Measurements from ENCODE around the gene ASH1L. TPM values are rescaled to one million over a fixed set of nuclear protein-coding genes. Genes with fewer than 3 reads are reported as not detected.
A peak's percentile ranks its signal among the peaks of the same experiment; 100 is the strongest.
"Not testable (repeated sequence)": the region's sequence is repeated elsewhere in the genome, so short reads cannot be mapped to it uniquely, and the experiment has no call there.

Gene ASH1L
- total RNA-seq, 2 experiments from 2014 or later = 35.9 to 42.0 TPM

DNA sequence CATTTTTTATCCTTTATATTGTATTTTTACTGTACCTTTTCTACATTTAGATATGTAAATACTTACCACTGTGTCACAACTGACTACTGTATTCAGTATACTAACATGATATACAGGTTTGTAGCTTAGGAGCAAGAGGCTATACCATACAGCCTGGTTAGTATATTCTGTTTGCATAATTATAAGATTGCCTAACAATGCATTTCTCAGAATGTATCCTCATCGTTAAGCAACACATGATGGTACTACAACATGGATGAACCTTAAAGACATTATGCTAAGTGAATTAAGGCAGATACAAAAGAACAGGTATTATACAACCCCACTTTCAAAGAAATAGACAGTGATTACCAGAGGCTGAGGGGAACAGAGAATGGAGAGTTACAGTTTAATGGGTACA is 179.2 kb downstream of the ASH1L start:
- CTCF ChIA-PET = interaction anchor here (0.6 to 1.0 kb wide), 3 partner anchors 180 to 340 kb away, joined by 3 read pairs; no protein-coding TSS in a partner anchor
- no peak for DNase-seq
- no peaks in the 10 kb centered on the region for H3K9me3 Mint-ChIP-seq
- H3K27me3 Mint-ChIP-seq = no peaks in the 10 kb centered on the region
- H3K27ac Mint-ChIP-seq = no peak overlapping the region
- H3K4me1 Mint-ChIP-seq = no peaks in the 10 kb centered on the region
- POLR2A ChIA-PET = interaction anchor here (0.9 kb wide), 1 partner anchor 182 kb away, joined by 3 read pairs; no protein-coding TSS in a partner anchor
- peaks cover 32% of the 10 kb centered on the region for H3K36me3 Mint-ChIP-seq (ENCODE audit: low read depth)
- H3K4me3 Mint-ChIP-seq = no peak overlapping the region

DNA sequence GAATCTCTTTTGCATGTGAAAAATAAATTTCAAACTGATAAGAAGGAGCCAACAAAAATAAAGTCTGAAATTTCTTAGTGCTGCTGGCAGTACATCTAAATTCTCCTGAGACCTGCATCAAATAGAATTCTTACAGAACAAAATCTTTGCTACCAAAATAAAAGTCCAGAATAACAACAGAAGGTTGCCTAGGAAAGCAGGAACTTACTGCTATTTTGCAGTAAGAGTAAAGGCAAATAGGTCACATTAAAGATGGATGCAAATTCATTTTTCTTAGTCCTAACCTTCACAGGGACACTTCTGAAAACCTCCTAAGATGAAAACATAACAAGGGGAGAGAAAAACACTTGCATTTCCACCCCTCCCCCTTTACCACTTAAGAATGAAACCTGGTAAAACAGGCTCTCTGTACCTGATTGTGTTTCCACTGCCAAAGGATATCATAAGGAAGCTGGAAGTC is 182.9 kb downstream of the ASH1L start:
- no peaks in the 10 kb centered on the region for H3K27me3 Mint-ChIP-seq
- POLR2A ChIA-PET = no interaction called here
- no peak overlapping the region for H3K27ac Mint-ChIP-seq
- DNase-seq = no peak
- H3K36me3 Mint-ChIP-seq (ENCODE audit: low read depth) = peaks cover 38% of the 10 kb centered on the region
- no peak overlapping the region for H3K4me3 Mint-ChIP-seq
- no peaks in the 10 kb centered on the region for H3K9me3 Mint-ChIP-seq
- CTCF ChIA-PET = no interaction called here
- no peaks in the 10 kb centered on the region for H3K4me1 Mint-ChIP-seq

DNA sequence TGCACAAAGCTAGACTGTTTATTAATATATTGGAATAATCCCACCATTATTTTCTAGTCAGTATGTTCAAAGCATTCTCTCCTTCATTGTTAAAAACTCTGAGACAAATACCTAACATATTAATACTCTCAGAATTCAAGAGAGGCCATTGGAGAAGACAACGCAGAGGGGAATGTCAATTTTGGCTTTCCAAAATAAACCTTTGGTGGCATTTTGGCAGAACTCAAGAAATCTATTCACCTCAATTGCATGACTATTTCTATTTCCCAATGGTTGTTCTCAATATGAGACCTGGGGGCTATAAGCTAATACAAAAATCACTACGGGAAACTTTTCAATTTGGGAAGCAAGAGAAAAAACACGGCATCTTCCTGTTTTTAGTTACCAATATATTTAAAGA is 183.4 kb downstream of the ASH1L start:
- DNase-seq = no peak
- Mint-ChIP-seq H3K27ac (no peak overlapping the region), H3K4me1 (no peaks in the 10 kb centered on the region), H3K9me3 (no peaks in the 10 kb centered on the region), H3K27me3 (no peaks in the 10 kb centered on the region), H3K4me3 (no peak overlapping the region), H3K36me3 (ENCODE audit: low read depth) (peaks cover 43% of the 10 kb centered on the region)
- POLR2A ChIA-PET = no interaction called here
- CTCF ChIA-PET = no interaction called here

DNA sequence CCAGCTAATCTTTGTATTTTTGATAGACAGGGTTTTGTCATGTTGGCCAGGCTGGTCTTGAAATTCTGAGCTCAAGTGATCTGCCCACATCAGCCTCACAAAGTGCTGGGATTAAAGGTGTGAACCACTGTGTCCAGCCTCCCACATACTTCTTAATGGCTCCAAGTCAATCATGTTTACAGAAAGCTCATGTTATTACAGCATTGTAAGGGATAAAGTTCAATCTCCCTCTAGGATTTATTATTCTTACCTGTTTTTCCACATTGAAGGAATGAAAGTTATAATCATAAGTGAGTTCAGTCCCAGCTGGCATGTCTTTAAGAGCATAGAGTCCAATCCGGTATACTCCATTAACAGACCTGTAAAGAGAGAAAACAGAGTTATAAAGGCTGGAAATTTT is 202.6 kb downstream of the ASH1L start:
- Mint-ChIP-seq H3K27me3 (no peaks in the 10 kb centered on the region), H3K4me3 (no peak overlapping the region), H3K9me3 (no peaks in the 10 kb centered on the region), H3K36me3 (ENCODE audit: low read depth) (peaks cover 33% of the 10 kb centered on the region), H3K4me1 (no peaks in the 10 kb centered on the region), H3K27ac (no peak overlapping the region)
- no peak for DNase-seq
- CTCF ChIA-PET = interaction anchor here (0.7 kb wide), 1 partner anchor 526 kb away, joined by 3 read pairs; no protein-coding TSS in a partner anchor
- POLR2A ChIA-PET = no interaction called here

DNA sequence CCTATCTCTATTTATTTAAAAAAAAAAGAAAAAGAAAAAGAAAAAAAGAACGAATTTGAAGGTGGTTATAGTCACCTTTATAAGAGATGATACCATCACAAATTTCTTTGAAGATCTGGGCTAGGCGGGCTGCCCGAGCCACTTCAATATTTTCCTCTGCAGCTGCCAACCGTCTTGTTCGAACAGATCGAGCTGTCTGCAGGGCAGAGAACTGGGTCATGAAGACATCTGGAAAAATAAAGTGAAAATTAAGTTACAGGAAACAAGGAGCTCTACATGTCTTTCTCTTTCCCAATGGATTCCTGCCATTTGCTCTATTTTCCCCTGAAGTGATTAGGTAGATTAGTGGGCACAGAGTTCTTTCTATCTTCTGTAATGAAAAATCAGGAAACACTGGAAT is 210.0 kb downstream of the ASH1L start:
- ChIA-PET POLR2A (no interaction called here), CTCF (interaction anchor here (0.9 kb wide), 1 partner anchor 29 kb away, joined by 3 read pairs; no protein-coding TSS in a partner anchor)
- DNase-seq = no peak
- Mint-ChIP-seq H3K4me1 (no peaks in the 10 kb centered on the region), H3K36me3 (ENCODE audit: low read depth) (peaks cover 61% of the 10 kb centered on the region), H3K27ac (no peak overlapping the region), H3K9me3 (no peaks in the 10 kb centered on the region), H3K4me3 (no peak overlapping the region), H3K27me3 (no peaks in the 10 kb centered on the region)

DNA sequence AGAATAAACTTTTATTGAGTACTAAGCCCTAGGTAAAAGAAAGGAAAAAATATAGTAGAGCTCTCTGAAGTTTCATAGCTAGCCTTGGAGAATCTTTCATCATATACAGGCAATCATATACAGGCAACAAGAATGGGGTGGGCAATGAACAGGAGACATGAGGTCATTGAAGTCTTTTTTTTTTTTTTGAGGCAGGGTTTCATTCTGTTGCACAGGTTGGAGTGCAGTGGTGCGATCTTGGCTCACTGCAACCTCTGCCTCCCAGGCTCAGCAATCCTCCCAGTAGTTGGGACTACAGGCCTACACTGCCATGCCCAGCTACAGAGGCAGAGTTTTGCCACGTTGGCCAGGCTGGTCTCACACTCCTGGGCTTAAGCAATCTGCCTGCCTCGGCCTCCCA is 219.8 kb downstream of the ASH1L start:
- Mint-ChIP-seq H3K27me3 (no peaks in the 10 kb centered on the region), H3K9me3 (no peaks in the 10 kb centered on the region), H3K27ac (no peak overlapping the region), H3K36me3 (ENCODE audit: low read depth) (peaks cover 65% of the 10 kb centered on the region), H3K4me1 (no peaks in the 10 kb centered on the region), H3K4me3 (no peak overlapping the region)
- no peak for DNase-seq
- ChIA-PET POLR2A (interaction anchor here (0.6 kb wide), 1 partner anchor 18 kb away, joined by 3 read pairs; no protein-coding TSS in a partner anchor), CTCF (interaction anchor here (0.6 to 0.9 kb wide), 2 partner anchors 29 to 91 kb away, joined by 3 read pairs; no protein-coding TSS in a partner anchor)

DNA sequence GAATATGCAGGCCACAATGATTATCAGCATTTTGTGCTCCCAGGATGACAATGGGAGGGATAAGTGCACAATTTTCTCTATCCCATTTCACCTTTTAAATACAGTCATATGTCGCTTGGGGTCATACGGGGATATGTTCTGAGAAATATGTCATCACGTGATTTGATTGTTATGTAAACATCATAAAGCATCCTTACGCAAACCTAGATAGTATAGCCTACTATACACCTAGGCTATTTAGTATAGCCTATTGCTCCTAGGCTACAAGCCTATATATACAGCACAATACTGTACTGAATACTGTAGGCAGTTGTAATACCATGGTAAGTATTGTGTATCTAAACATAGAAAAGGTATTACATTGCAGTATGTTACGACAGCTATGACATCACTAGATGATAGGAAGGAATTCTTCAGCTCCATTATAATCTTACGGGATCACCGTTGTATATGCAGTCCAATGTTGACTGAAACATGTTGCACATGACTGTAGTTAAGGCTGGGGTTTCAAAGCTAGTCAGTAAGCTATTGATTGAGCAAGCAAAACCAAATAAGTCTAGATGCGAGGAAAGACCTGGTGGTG is 223.0 kb downstream of the ASH1L start:
- no peaks in the 10 kb centered on the region for H3K27me3 Mint-ChIP-seq

DNA sequence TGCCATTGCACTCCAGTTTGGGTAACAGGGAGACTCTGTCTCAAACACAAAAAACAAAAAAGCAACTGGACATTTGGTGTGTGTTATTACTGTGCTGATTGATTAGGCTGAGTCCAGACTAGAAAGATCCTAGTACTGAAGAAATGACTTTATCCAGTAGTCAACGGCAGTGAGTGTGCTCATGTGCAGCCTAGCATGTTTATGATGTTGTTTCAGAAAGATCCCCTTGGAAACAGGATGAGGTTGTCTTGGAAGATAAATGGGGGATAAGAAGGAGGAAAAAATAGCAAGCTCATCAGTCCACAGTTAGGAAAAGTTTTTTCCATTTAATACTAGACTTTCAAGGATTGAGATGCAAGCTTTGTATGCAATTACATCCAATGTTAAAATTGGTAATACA is 227.6 kb downstream of the ASH1L start:
- POLR2A ChIA-PET = interaction anchor here (1.2 kb wide), 1 partner anchor 11 kb away, joined by 3 read pairs; no protein-coding TSS in a partner anchor
- H3K4me3 Mint-ChIP-seq = no peak overlapping the region

More for the DNA sequence above, 223.0 kb downstream of the ASH1L start:
- DNase-seq = no peak
- Mint-ChIP-seq H3K9me3 (no peaks in the 10 kb centered on the region), H3K27ac (no peak overlapping the region), H3K36me3 (ENCODE audit: low read depth) (peaks cover 68% of the 10 kb centered on the region), H3K4me3 (no peak overlapping the region), H3K4me1 (no peaks in the 10 kb centered on the region)
- ChIA-PET CTCF (interaction anchor here (0.7 to 4.0 kb wide), 4 partner anchors 11 to 196 kb away, joined by 3 to 17 read pairs (median 4); no protein-coding TSS in a partner anchor), POLR2A (interaction anchor here (1.0 kb wide), 1 partner anchor 196 kb away, joined by 3 read pairs; no protein-coding TSS in a partner anchor)

DNA sequence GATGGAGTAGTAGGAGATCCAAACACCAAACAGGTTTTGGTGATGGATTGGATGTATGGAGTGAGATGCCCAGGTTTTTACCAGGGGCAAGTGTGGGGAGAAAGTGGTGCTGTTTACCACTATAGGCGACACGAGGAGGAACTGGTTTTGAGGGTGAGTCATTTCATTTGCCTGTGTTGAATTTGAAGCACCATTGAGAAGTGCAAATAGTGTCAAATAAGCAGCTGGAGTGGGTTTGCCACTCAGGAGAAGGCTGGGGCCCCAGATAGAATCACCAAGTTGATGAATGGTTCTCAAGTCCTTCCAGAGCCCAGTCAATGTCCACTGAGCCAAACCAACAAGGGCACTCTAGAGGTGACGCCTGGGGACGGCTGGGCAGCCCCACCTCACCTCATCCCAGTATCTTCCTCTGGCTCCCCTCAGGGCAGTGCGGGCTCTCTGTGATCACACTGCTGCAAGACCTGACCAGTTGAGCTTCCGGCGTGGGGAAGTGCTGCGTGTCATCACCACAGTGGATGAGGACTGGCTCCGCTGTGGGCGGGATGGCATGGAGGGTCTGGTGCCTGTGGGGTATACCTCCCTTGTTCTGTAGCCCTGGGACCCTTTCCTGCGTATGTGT is 232.5 kb downstream of the ASH1L start:
- POLR2A ChIA-PET = no interaction called here
- no peak for DNase-seq
- Mint-ChIP-seq H3K36me3 (ENCODE audit: low read depth) (peaks cover 32% of the 10 kb centered on the region), H3K27ac (peak overlapping the region; percentile 59), H3K9me3 (no peaks in the 10 kb centered on the region), H3K27me3 (no peaks in the 10 kb centered on the region), H3K4me3 (no peak overlapping the region), H3K4me1 (peaks cover 15% of the 10 kb centered on the region)
- CTCF ChIA-PET = interaction anchor here (0.6 to 0.7 kb wide), 4 partner anchors 22 to 994 kb away, joined by 3 to 8 read pairs (median 4); partner anchors contain the start of gene FDPS

More for the DNA sequence above, 227.6 kb downstream of the ASH1L start:
- Mint-ChIP-seq H3K27me3 (no peaks in the 10 kb centered on the region), H3K9me3 (no peaks in the 10 kb centered on the region), H3K36me3 (ENCODE audit: low read depth) (peaks cover 54% of the 10 kb centered on the region), H3K27ac (no peak overlapping the region), H3K4me1 (peaks cover 4% of the 10 kb centered on the region)
- DNase-seq = no peak
- CTCF ChIA-PET = no interaction called here

DNA sequence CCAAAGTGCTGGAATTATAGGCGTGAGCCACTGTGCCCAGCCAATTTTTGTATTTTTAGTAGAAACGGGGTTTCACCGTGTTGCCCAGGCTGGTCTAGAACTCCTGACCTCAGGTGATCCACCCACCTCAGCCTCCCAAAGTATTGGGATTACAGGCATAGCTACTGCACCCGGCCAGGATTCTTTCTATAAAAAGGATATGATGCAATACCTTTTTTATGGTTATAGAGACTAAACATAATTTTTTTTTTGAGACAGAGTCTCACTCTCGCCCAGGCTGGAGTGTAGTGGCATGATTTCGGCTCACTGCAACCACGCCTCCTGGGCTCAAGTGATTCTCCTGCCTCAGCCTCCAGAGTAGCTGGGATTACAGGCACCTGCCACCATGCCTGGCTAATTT is 233.7 kb downstream of the ASH1L start:
- H3K4me3 Mint-ChIP-seq, POLR2A ChIA-PET, H3K9me3 Mint-ChIP-seq, DNase-seq, H3K27me3 Mint-ChIP-seq: not testable (repeated sequence)
- CTCF ChIA-PET = interaction anchor here (0.7 to 1.2 kb wide), 2 partner anchors 11 to 464 kb away, joined by 3 read pairs; no protein-coding TSS in a partner anchor
- H3K4me1 Mint-ChIP-seq = peaks cover 18% of the 10 kb centered on the region
- H3K36me3 Mint-ChIP-seq (ENCODE audit: low read depth) = peaks cover 26% of the 10 kb centered on the region
- peak overlapping the region; percentile 21 for H3K27ac Mint-ChIP-seq

DNA sequence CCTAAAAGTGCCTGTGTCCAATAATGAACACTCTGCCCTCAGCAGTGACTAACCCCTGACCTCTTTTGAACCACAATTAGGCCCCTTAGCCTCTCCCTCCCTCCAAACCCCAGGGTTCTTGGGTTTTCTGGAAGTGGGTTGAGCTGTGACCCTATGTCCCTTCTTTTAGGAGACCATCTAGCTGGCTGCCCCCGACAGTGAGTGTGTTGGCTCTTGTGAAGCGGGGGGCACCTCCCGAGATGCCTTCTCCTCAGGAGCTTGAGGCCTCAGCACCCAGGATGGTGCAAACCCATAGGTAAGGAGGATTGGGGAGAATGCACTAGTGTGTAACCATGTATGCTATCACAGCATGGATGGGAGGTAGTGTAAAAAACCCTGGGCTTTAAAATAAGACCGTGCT is 234.6 kb downstream of the ASH1L start:
- peaks cover 22% of the 10 kb centered on the region for H3K36me3 Mint-ChIP-seq (ENCODE audit: low read depth)
- no peaks in the 10 kb centered on the region for H3K27me3 Mint-ChIP-seq
- H3K27ac Mint-ChIP-seq = peak overlapping the region; percentile 52
- ChIA-PET CTCF (no interaction called here), POLR2A (interaction anchor here (0.7 to 1.1 kb wide), 2 partner anchors 20 to 55 kb away, joined by 3 to 4 read pairs; partner anchors contain the start of gene CLK2)
- H3K9me3 Mint-ChIP-seq = no peaks in the 10 kb centered on the region
- no peak overlapping the region for H3K4me3 Mint-ChIP-seq
- H3K4me1 Mint-ChIP-seq = peaks cover 18% of the 10 kb centered on the region
- DNase-seq = no peak

DNA sequence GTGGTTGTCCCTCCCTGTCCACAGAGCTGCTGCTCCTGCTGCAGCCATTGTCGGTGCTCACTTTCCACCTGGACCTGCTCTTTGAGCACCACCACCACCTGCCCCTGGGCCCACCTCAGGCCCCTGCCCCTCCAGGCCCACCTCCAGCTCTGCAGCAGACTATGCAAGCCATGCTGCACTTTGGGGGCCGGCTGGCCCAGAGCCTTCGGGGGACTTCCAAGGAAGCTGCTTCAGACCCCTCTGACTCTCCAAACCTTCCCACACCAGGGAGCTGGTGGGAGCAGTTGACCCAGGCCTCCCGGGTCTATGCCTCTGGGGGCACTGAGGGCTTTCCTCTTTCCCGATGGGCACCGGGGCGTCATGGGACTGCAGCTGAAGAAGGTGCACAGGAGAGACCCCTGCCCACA is 236.0 kb downstream of the ASH1L start:
- ChIA-PET POLR2A (interaction anchor here (1.2 kb wide), 1 partner anchor 82 kb away, joined by 3 read pairs; no protein-coding TSS in a partner anchor), CTCF (interaction anchor here (0.7 kb wide), 1 partner anchor 10 kb away, joined by 3 read pairs; no protein-coding TSS in a partner anchor)
- peaks cover 22% of the 10 kb centered on the region for H3K36me3 Mint-ChIP-seq (ENCODE audit: low read depth)
- H3K4me3 Mint-ChIP-seq = no peak overlapping the region
- H3K9me3 Mint-ChIP-seq = no peaks in the 10 kb centered on the region
- no peak overlapping the region for H3K27ac Mint-ChIP-seq
- no peaks in the 10 kb centered on the region for H3K27me3 Mint-ChIP-seq
- DNase-seq = no peak
- peaks cover 28% of the 10 kb centered on the region for H3K4me1 Mint-ChIP-seq

DNA sequence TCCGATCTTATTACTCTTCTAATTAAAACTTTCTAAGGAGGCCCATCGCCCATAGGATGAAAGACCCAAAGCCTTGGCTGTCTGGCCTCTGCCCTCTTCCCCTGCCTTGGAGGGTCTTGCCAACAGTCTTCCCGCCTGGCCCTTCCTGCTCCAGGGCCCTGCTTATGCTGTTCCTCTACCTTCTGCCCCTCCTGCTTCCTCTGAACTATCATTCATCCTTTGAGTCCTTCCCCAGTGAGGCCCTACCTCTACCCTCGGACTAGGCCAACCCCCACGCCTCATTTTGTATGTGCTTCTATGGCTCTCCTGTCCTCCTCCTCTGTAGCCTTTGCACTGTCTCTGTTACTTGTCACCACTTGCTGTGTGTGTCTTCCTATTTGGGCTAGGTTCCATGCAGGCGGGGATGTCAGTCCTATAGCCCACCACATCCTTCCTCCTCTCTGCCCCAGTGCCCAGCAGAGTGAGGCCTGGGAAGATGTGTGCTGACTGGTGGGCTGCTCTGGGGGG is 236.5 kb downstream of the ASH1L start:
- POLR2A ChIA-PET = interaction anchor here (1.2 to 1.6 kb wide), 2 partner anchors 82 to 237 kb away, joined by 3 read pairs; partner anchors contain the start of gene ASH1L
- H3K36me3 Mint-ChIP-seq (ENCODE audit: low read depth) = peaks cover 17% of the 10 kb centered on the region

More for the DNA sequence above, 236.5 kb downstream of the ASH1L start:
- peak overlapping the region; percentile 85 for H3K4me3 Mint-ChIP-seq
- CTCF ChIA-PET = interaction anchor here (0.7 kb wide), 1 partner anchor 10 kb away, joined by 3 read pairs; no protein-coding TSS in a partner anchor
- no peaks in the 10 kb centered on the region for H3K9me3 Mint-ChIP-seq
- H3K4me1 Mint-ChIP-seq = peaks cover 33% of the 10 kb centered on the region
- peak overlapping the region; percentile 9 for H3K27ac Mint-ChIP-seq
- H3K27me3 Mint-ChIP-seq = no peaks in the 10 kb centered on the region
- DNase-seq = no peak
